Keratinocyte (primary cell): ENCODE measurements around the gene CRTAP. TPM values are rescaled to one million over a fixed set of nuclear protein-coding genes. Genes with fewer than 3 reads are reported as not detected.

Experiments
- DNase-seq: peaks from one replicate; pipeline ENCODE4 v3.0.0-alpha.2; 2011; ENCODE audit warnings: low read depth, missing footprints, low spot score
- FAIRE-seq: peaks from 2 replicates; lab custom pipeline; 2011; peaks lifted over from hg19 to GRCh38; lab: Jason Lieb, UNC
- H2AFZ ChIP-seq: 2 replicates; pipeline ENCODE4 v1.6.0; 2012; ENCODE audit warnings: low read length, control low read depth, inconsistent platforms; ENCODE audit not compliant: control insufficient read depth
- H3K27ac ChIP-seq: 2 replicates; pipeline ENCODE4 v1.5.1; 2011; ENCODE audit warnings: low read length; ENCODE audit not compliant: control insufficient read depth, insufficient read depth
- H3K27me3 ChIP-seq: 3 replicates; pipeline ENCODE4 v1.6.0; 2011; ENCODE audit warnings: low read length; ENCODE audit not compliant: control insufficient read depth, insufficient read depth; ENCODE audit errors: extremely low read depth
- H3K36me3 ChIP-seq, 2 experiments: 2 replicates in 1 of 2; 3 replicates in 1 of 2; pipeline ENCODE4 v1.5.1; 2011; ENCODE audit warnings: low read length in 2 of 2, mild to moderate bottlenecking in 1 of 2; ENCODE audit not compliant: control insufficient read depth in 2 of 2, insufficient read depth in 2 of 2; ENCODE audit errors: extremely low read depth in 1 of 2
- H3K4me1 ChIP-seq: 3 replicates; pipeline ENCODE4 v1.5.1; 2011; ENCODE audit warnings: low read length; ENCODE audit not compliant: control insufficient read depth, insufficient read depth; ENCODE audit errors: extremely low read depth
- H3K4me2 ChIP-seq: 3 replicates; pipeline ENCODE4 v1.6.0; 2011; ENCODE audit warnings: low read depth, low read length; ENCODE audit not compliant: control insufficient read depth, insufficient read depth; ENCODE audit errors: extremely low read depth
- H3K4me3 ChIP-seq, 3 experiments: fragments of 200-600 bp in 1 of 3; sonication (generic) in 1 of 3; 2 replicates in 2 of 3; 3 replicates in 1 of 3; pipeline ENCODE4 v1.5.1; 2011 to 2016; ENCODE audit warnings: low read length in 3 of 3, mild to moderate bottlenecking in 3 of 3, control low read depth in 2 of 3, inconsistent platforms in 1 of 3, low read depth in 1 of 3, mixed read lengths in 1 of 3, mixed run types in 1 of 3, moderate library complexity in 1 of 3; ENCODE audit not compliant: control insufficient read depth in 2 of 3, insufficient read depth in 2 of 3; ENCODE audit errors: extremely low read depth in 1 of 3
- H3K79me2 ChIP-seq: 2 replicates; pipeline ENCODE4 v1.6.0; 2012; ENCODE audit warnings: low read length; ENCODE audit not compliant: control insufficient read depth, insufficient read depth
- H3K9ac ChIP-seq: 3 replicates; pipeline ENCODE4 v1.6.0; 2011; ENCODE audit warnings: low read length; ENCODE audit not compliant: control insufficient read depth, insufficient read depth; ENCODE audit errors: extremely low read depth
- H3K9me1 ChIP-seq: 3 replicates; pipeline ENCODE4 v1.6.0; 2011; ENCODE audit warnings: low read length; ENCODE audit not compliant: control insufficient read depth, insufficient read depth; ENCODE audit errors: extremely low read depth
- H3K9me3 ChIP-seq: 2 replicates; pipeline ENCODE4 v1.5.1; 2012; ENCODE audit warnings: low read depth, low read length; ENCODE audit not compliant: control insufficient read depth
- H4K20me1 ChIP-seq: 3 replicates; pipeline ENCODE4 v1.6.0; 2011; ENCODE audit warnings: low read length; ENCODE audit not compliant: control insufficient read depth, insufficient read depth; ENCODE audit errors: extremely low read depth
- EZH2 ChIP-seq: IDR thresholded peaks from one replicate; pipeline ENCODE4 v1.6.1; 2012; ENCODE audit warnings: inconsistent platforms, mild to moderate bottlenecking, low read length, moderate library complexity
- dilution Hi-C: fragments of 300-500 bp; cut with MboI; formaldehyde crosslinking; loops from one replicate; pipeline ENCODE4 v1.7.0; 2020; ENCODE audit warnings: low sequenced_read_pairs; ENCODE audit not compliant: extremely low pct_ligation_motif_present
- polyA plus RNA-seq, 5 experiments: library from polyadenylated mRNA; depleted of rRNA in 3 of 5; stranded (reverse) in 3 of 5; stranded (forward) in 1 of 5; unstranded in 1 of 5; fragments of >200 nt; gene quantifications; 1 replicate in 1 of 5; 2 replicates in 3 of 5; 3 replicates in 1 of 5; pipeline versions ENCODE4 v1.2.1 to v1.2.3, GENCODE V29; 2011 to 2012; ENCODE audit warnings: missing spikeins in 2 of 5, low read depth in 1 of 5, low replicate concordance in 1 of 5
- TF ChIP-seq, protein P1 (sequence below), 3 experiments: IDR thresholded peaks in 1 of 3; conservative IDR thresholded peaks in 1 of 3; optimal IDR thresholded peaks in 1 of 3; 2 replicates in 2 of 3; 3 replicates in 1 of 3; pipeline versions ENCODE3 to v1.5.1; 2011; ENCODE audit warnings: low read length in 3 of 3, mild to moderate bottlenecking in 3 of 3, moderate library complexity in 2 of 3, control low read depth in 1 of 3, inconsistent platforms in 1 of 3; ENCODE audit not compliant: insufficient read depth in 2 of 3; ENCODE audit errors: extremely low read depth in 1 of 3

The CRTAP gene
- polyA plus RNA-seq, 1 donor (not counting 4 experiments of a cell fraction or from before 2014, with no cell fraction given), result 170 TPM

DNA sequence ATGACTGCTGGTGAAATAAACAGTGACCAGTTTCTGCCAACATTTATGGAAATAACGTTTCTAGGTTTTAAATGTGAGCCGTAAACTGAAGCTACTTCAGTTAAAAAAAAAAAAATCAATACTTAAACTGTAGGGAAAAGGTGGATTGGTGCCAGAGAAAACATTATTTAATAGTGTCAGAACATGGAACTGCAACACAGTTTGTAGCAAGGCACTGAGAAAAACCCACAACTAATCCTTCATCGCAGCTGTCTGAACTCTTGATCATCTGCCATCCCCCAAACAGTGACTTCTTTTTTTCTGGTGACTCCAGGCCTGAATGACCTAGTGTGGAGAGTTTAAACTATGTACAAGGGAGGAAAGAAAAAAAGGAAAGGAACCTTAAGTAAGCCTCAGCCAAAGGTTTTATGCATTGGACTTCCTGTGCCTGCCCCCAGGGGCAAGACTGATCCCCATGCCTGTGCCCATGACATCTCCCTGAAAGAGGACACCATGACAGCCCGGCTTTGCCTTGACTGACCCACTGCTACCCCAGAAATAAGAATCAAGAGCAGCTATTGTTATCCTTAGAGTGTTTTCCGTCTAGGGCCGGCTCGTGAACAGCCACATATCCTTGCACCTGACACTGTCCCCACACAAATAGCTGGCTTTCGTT is 33.1 kb downstream of the CRTAP start:
- DNase-seq (no peak), FAIRE-seq (no peak)
- no peak overlapping the region for H3K9ac ChIP-seq
- H3K9me3 ChIP-seq, result no peaks in the 10 kb centered on the region
- H4K20me1 ChIP-seq, result peaks cover 2% of the 10 kb centered on the region
- H3K4me2 ChIP-seq, result no peak overlapping the region
- H2AFZ ChIP-seq, result no peak overlapping the region
- no peaks in the 10 kb centered on the region for H3K4me1 ChIP-seq
- H3K27me3 ChIP-seq, result no peaks in the 10 kb centered on the region
- no peak overlapping the region for H3K4me3 ChIP-seq
- peaks cover 7 to 22% of the 10 kb centered on the region in 2 experiments for H3K36me3 ChIP-seq
- no peak for TF ChIP-seq EZH2
- TF ChIP-seq, protein P1, sequence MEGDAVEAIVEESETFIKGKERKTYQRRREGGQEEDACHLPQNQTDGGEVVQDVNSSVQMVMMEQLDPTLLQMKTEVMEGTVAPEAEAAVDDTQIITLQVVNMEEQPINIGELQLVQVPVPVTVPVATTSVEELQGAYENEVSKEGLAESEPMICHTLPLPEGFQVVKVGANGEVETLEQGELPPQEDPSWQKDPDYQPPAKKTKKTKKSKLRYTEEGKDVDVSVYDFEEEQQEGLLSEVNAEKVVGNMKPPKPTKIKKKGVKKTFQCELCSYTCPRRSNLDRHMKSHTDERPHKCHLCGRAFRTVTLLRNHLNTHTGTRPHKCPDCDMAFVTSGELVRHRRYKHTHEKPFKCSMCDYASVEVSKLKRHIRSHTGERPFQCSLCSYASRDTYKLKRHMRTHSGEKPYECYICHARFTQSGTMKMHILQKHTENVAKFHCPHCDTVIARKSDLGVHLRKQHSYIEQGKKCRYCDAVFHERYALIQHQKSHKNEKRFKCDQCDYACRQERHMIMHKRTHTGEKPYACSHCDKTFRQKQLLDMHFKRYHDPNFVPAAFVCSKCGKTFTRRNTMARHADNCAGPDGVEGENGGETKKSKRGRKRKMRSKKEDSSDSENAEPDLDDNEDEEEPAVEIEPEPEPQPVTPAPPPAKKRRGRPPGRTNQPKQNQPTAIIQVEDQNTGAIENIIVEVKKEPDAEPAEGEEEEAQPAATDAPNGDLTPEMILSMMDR (optimal IDR thresholded peaks at IDR 0.05 in 1 of 3, IDR thresholded peaks at IDR 0.05 in 1 of 3, conservative IDR thresholded peaks at IDR 0.05 in 1 of 3; ENCODE audit: extremely low read depth in 1 of 3, insufficient read depth in 2 of 3, low read length in 3 of 3), result no peak
- no peak overlapping the region for H3K27ac ChIP-seq
- dilution Hi-C loops, result no loop called here
- no peaks in the 10 kb centered on the region for H3K79me2 ChIP-seq
- peaks cover 2% of the 10 kb centered on the region for H3K9me1 ChIP-seq

DNA sequence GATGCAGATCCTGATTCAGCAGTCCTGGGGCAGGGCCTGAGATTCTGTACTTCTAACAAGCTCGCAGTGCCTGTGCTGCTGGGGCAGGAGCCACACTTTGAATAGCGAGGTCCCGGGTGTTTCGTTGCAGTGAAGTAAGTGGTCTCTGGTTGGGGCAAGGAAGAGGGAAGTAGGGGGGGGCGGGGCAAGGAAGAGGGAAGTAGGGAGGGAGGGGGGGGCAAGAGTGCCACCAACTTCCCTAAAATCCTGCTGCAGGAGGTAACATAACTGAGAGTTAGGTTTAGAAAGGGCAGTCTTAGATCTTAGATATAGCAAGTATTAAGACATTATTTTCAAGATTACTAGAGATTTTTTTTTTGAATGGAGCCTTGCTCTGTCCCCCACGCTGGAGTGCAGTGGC is 35.5 kb downstream of the CRTAP start:
- H3K9me1 ChIP-seq, result peaks cover 2% of the 10 kb centered on the region
- H2AFZ ChIP-seq, result no peak overlapping the region
- no peaks in the 10 kb centered on the region for H3K4me1 ChIP-seq
- peaks cover 0 to 11% of the 10 kb centered on the region in 2 experiments for H3K36me3 ChIP-seq
- H3K9ac ChIP-seq, result no peak overlapping the region
- no peaks in the 10 kb centered on the region for H4K20me1 ChIP-seq
- H3K9me3 ChIP-seq, result no peaks in the 10 kb centered on the region
- H3K27me3 ChIP-seq, result no peaks in the 10 kb centered on the region
- no peaks in the 10 kb centered on the region for H3K79me2 ChIP-seq
- TF ChIP-seq, protein P1 (optimal IDR thresholded peaks at IDR 0.05 in 1 of 3, IDR thresholded peaks at IDR 0.05 in 1 of 3, conservative IDR thresholded peaks at IDR 0.05 in 1 of 3; ENCODE audit: extremely low read depth in 1 of 3, insufficient read depth in 2 of 3, low read length in 3 of 3), result no peak
- no peak for TF ChIP-seq EZH2
- dilution Hi-C loops, result no loop called here
- H3K4me3 ChIP-seq, result no peak overlapping the region
- no peak overlapping the region for H3K27ac ChIP-seq
- H3K4me2 ChIP-seq, result no peak overlapping the region
- no peak for FAIRE-seq
- DNase-seq, result no peak
